Vagina (tissue), 2 donors: Measurements from ENCODE around the gene ME2. TPM values are rescaled to one million over a fixed set of nuclear protein-coding genes. Genes with fewer than 3 reads are reported as not detected.
A peak's percentile ranks its signal among the peaks of the same experiment; 100 is the strongest.

ENCODE experiments used
- DNase-seq, 2 donors: peaks; one replicate each; pipeline ENCODE4 v3.0.0-alpha.2; 2017; ENCODE audit errors: extremely low spot score in 2 of 2
- H3K27ac ChIP-seq: fragments of 200-600 bp; sonication (generic); one replicate; pipeline ENCODE4 v1.5.1; 2019
- H3K27me3 ChIP-seq: fragments of 200-600 bp; sonication (generic); one replicate; pipeline ENCODE4 v1.5.1; 2019
- H3K36me3 ChIP-seq, 2 donors: fragments of 200-600 bp; sonication (generic); one replicate each; pipeline ENCODE4 v1.5.1; 2017 to 2019
- H3K4me1 ChIP-seq: fragments of 200-600 bp; sonication (generic); one replicate; pipeline ENCODE4 v1.5.1; 2019
- H3K4me3 ChIP-seq, 2 donors: fragments of 200-600 bp; sonication (generic); 1 replicate in 1 of 2; 2 replicates in 1 of 2; pipeline ENCODE4 v1.5.1; 2016 to 2019
- H3K9me3 ChIP-seq: fragments of 200-600 bp; sonication (generic); one replicate; pipeline ENCODE4 v1.5.1; 2019
- POLR2A ChIP-seq, 2 donors: fragments of 450-650 bp; IDR thresholded peaks; one replicate each; pipeline ENCODE4 v1.6.1; 2017; ENCODE audit warnings: antibody characterized with exemption in 2 of 2, mild to moderate bottlenecking in 2 of 2, moderate library complexity in 2 of 2
- POLR2AphosphoS5 ChIP-seq, 2 donors: sonication (generic); formaldehyde crosslinking; IDR thresholded peaks; one replicate each; pipeline ENCODE4 v1.9.0; 2017; ENCODE audit warnings: antibody characterized with exemption in 2 of 2, mild to moderate bottlenecking in 2 of 2, low read depth in 1 of 2; ENCODE audit not compliant: insufficient read depth in 1 of 2
- intact Hi-C: fragments of 100-400 bp; cut with DNase I; formaldehyde crosslinking; loops from one replicate; pipeline ENCODE4 v1.15.1; 2023
- total RNA-seq: library from RNA; depleted of rRNA; stranded (reverse); fragments of >200 nt; gene quantifications from one replicate; pipeline ENCODE4 v1.2.3, GENCODE V29; 2016
- TF ChIP-seq, protein P1 (sequence below), 3 experiments: fragments of 450-650 bp in 2 of 3; fragments of 200-600 bp in 1 of 3; sonication (generic) in 1 of 3; IDR thresholded peaks; one replicate each; pipeline ENCODE4 v1.5.1; 2017 to 2019; ENCODE audit warnings: antibody characterized with exemption in 3 of 3, mild to moderate bottlenecking in 2 of 3, moderate library complexity in 2 of 3

ME2 gene
- total RNA-seq, 1 donor from 2014 or later: 32.2 TPM

DNA sequence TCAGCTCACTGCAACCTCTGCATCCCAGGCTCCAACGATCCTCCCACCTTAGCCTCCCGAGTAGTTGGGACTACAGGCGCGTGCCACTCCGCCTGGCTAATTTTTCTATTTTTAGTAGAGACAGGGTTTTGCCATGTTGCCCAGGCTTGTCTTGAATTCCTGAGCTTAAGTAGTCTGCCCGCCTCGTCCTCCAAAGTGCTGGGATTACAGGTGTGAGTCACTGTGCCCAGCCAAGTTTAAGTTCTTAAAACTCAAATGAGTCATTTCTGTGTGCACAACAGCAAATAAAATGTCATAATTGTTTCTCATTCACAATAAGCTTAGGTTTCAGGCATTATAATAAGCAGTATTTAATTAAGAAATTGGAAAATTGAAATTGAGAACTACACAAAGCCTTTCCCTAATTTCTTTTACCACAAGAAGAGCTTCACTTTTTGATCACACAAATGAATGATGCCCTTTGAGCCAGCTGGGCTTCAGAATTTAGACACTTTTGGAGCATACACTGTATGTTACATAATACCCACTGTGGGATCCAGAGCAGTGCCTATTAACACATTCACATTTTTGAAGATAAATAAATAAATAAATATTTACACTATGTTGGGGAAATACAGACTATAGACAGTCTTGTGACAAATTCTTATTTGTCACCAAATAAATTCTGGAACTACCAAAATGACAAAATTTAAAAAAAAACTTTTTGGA lies 8.6 kb upstream of the ME2 start:
- Histone ChIP-seq H3K36me3 (no peaks in the 10 kb centered on the region), H3K4me3 (no peak overlapping the region), H3K4me1 (no peaks in the 10 kb centered on the region), H3K27me3 (no peaks in the 10 kb centered on the region), H3K9me3 (no peaks in the 10 kb centered on the region), H3K27ac (no peak overlapping the region)
- intact Hi-C loops: no loop called here
- no peak for DNase-seq
- TF ChIP-seq, protein P1, sequence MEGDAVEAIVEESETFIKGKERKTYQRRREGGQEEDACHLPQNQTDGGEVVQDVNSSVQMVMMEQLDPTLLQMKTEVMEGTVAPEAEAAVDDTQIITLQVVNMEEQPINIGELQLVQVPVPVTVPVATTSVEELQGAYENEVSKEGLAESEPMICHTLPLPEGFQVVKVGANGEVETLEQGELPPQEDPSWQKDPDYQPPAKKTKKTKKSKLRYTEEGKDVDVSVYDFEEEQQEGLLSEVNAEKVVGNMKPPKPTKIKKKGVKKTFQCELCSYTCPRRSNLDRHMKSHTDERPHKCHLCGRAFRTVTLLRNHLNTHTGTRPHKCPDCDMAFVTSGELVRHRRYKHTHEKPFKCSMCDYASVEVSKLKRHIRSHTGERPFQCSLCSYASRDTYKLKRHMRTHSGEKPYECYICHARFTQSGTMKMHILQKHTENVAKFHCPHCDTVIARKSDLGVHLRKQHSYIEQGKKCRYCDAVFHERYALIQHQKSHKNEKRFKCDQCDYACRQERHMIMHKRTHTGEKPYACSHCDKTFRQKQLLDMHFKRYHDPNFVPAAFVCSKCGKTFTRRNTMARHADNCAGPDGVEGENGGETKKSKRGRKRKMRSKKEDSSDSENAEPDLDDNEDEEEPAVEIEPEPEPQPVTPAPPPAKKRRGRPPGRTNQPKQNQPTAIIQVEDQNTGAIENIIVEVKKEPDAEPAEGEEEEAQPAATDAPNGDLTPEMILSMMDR (IDR thresholded peaks at IDR 0.05): no peak
- TF ChIP-seq POLR2AphosphoS5 (IDR thresholded peaks at IDR 0.05; ENCODE audit: insufficient read depth in 1 of 2, low read depth in 1 of 2): peak in 1 of 2 donors; percentile 80

DNA sequence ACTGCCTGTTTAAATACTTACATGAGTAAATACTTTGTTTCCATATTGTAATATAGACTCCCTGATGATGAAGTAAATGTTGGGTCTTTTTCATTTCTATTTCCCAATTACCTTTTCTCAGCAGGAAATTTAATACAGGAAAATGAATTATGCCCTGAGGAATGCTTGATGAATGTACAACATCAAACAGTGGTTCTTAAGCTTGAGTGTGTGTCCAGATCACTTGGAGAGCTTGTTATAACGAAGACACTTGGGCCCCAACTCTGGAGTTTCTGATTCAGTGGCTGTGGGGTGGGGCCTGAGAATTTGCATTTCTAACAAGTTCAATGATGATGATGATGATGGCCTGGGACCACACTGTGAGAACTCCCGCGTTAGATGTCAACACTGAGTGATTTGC lies 7.1 kb upstream of the ME2 start:
- intact Hi-C loops: no loop called here
- no peak overlapping the region for H3K27ac ChIP-seq

DNA sequence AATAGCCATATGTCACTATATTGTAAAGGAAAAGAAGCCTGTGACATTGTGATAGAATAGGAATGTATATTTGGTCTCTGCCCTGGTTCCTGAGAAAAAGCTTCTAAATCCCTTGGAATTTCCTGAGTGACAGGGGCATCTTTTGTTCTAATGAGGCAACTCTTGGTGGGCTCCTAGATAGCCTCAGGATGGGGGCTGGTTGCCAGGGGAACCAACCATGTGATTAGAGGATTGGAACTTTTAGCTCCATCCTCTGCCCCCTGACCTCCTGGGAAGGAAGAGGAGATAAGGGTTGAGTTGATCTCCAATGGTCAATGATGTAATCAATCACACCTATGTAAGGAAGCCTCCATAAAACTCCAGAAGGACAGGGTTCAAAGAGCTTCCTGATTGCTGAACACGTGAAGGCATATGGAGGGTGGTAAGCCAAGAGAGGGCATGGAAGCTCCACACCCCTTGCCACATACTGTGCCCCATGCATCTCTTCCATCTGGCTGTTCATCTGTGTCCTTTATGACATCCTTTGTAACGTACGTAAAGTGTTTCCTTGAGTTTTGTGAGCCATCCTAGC lies 2.9 kb upstream of the ME2 start:
- no peak for TF ChIP-seq POLR2AphosphoS5 (IDR thresholded peaks at IDR 0.05; ENCODE audit: insufficient read depth in 1 of 2, low read depth in 1 of 2)
- TF ChIP-seq, protein P1 (IDR thresholded peaks at IDR 0.05): no peak
- no peak for TF ChIP-seq POLR2A (IDR thresholded peaks at IDR 0.05)
- intact Hi-C loops: no loop called here
- Histone ChIP-seq H3K27me3 (no peaks in the 10 kb centered on the region), H3K4me3 (no peak overlapping the region), H3K9me3 (no peaks in the 10 kb centered on the region), H3K36me3 (no peaks in the 10 kb centered on the region), H3K4me1 (peaks cover 14% of the 10 kb centered on the region), H3K27ac (no peak overlapping the region)
- no peak for DNase-seq

More for the DNA sequence above, 7.1 kb upstream of the ME2 start:
- Histone ChIP-seq H3K9me3 (no peaks in the 10 kb centered on the region), H3K4me3 (no peak overlapping the region), H3K27me3 (no peaks in the 10 kb centered on the region), H3K36me3 (no peaks in the 10 kb centered on the region), H3K4me1 (no peaks in the 10 kb centered on the region)
- TF ChIP-seq, protein P1 (IDR thresholded peaks at IDR 0.05): no peak
- TF ChIP-seq POLR2A (IDR thresholded peaks at IDR 0.05) (no peak), POLR2AphosphoS5 (IDR thresholded peaks at IDR 0.05; ENCODE audit: insufficient read depth in 1 of 2, low read depth in 1 of 2) (no peak)
- no peak for DNase-seq

DNA sequence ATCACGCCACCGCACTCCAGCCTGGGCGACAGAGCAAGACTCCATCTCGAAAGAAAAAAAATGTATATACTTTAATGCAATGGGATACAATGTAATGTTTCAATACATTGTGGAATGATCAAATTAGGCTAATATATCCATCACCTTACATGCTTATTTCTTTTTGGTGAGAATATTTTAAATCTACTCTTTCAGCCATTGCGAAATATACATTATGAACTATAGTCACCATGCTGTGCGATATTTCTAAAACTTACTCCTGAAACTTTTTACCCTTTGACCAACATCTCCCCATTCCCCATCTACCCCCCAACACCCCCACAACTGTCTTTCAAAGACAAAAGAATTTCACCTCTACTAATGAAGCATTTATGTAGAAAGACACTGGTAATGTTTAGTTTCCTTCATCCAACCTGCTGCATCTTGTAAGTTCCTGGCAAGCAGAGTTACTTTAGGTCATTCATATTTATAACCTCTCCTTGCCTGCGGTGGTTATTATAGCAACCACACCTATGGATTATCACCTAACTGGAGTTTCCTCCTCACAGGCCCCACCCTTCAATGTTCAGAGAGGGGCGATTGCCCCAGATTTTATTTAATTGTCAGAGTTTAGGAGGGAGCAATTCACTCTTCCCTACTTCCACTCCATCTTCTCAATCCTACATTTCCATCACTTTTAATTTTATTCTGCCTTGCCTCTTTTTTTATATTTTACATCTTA lies 1.2 kb upstream of the ME2 start:
- H3K4me3 ChIP-seq: peak overlapping the region; percentile 83 to 86
- no peaks in the 10 kb centered on the region for H3K36me3 ChIP-seq
- TF ChIP-seq POLR2AphosphoS5 (IDR thresholded peaks at IDR 0.05; ENCODE audit: insufficient read depth in 1 of 2, low read depth in 1 of 2) (no peak), POLR2A (IDR thresholded peaks at IDR 0.05) (no peak)
- TF ChIP-seq, protein P1 (IDR thresholded peaks at IDR 0.05): no peak
- no peak for DNase-seq
- intact Hi-C loops: no loop called here
- peaks cover 14% of the 10 kb centered on the region for H3K4me1 ChIP-seq
- no peaks in the 10 kb centered on the region for H3K9me3 ChIP-seq
- H3K27me3 ChIP-seq: no peaks in the 10 kb centered on the region
- peak overlapping the region; percentile 98 for H3K27ac ChIP-seq
